ENCODE measurements around the gene DNAH2.

Gene DNAH2

GRCh38 chr17:7755095-7755890, 37.7 kb downstream of the DNAH2 start:
- CTCF ChIA-PET: interaction anchor here (2.4 to 2.7 kb wide), 2 partner anchors 12 to 27 kb away, joined by 12 to 14 read pairs; no protein-coding TSS in a partner anchor
- TF ChIP-seq CTCF (IDR thresholded peaks at IDR 0.05; ENCODE audit: insufficient read depth, low read length, missing control alignments): no peak
- no peak for DNase-seq (ENCODE audit: low read depth, low spot score)
- POLR2A ChIA-PET: no interaction called here
- H3K4me3 ChIP-seq (ENCODE audit: low read depth, low read length): no peak overlapping the region

GRCh38 chr17:7756968-7757367, 39.4 kb downstream of the DNAH2 start:
- no peak for TF ChIP-seq CTCF (IDR thresholded peaks at IDR 0.05; ENCODE audit: insufficient read depth, low read length, missing control alignments)
- no peak overlapping the region for H3K4me3 ChIP-seq (ENCODE audit: low read depth, low read length)
- CTCF ChIA-PET: interaction anchor here (1.5 to 2.7 kb wide), 3 partner anchors 10 to 25 kb away, joined by 4 to 14 read pairs (median 12); no protein-coding TSS in a partner anchor
- DNase-seq (ENCODE audit: low read depth, low spot score): no peak
- POLR2A ChIA-PET: no interaction called here

- ChIA-PET POLR2A (no interaction called here), CTCF (interaction anchor here (1.2 to 1.6 kb wide), 4 partner anchors 18 to 21 kb away, joined by 3 to 5 read pairs (median 4); no protein-coding TSS in a partner anchor)
- TF ChIP-seq CTCF (IDR thresholded peaks at IDR 0.05; ENCODE audit: insufficient read depth, low read length, missing control alignments): no peak
- no peak overlapping the region for H3K4me3 ChIP-seq (ENCODE audit: low read depth, low read length)
- no peak for DNase-seq (ENCODE audit: low read depth, low spot score)
Observed at GRCh38 chr17:7763919-7764318, 46.4 kb downstream of the DNAH2 start.

GRCh38 chr17:7767004-7767403, 49.5 kb downstream of the DNAH2 start:
- TF ChIP-seq CTCF (IDR thresholded peaks at IDR 0.05; ENCODE audit: insufficient read depth, low read length, missing control alignments): no peak
- ChIA-PET CTCF (interaction anchor here (0.8 to 2.2 kb wide), 4 partner anchors 9 to 24 kb away, joined by 3 to 8 read pairs (median 5); no protein-coding TSS in a partner anchor), POLR2A (no interaction called here)
- DNase-seq (ENCODE audit: low read depth, low spot score): no peak
- H3K4me3 ChIP-seq (ENCODE audit: low read depth, low read length): no peak overlapping the region

GRCh38 chr17:7767405-7768021, 50.0 kb downstream of the DNAH2 start:
- H3K4me3 ChIP-seq (ENCODE audit: low read depth, low read length): no peak overlapping the region
- ChIA-PET POLR2A (interaction anchor here (0.7 kb wide), 1 partner anchor 19 kb away, joined by 7 read pairs; no protein-coding TSS in a partner anchor), CTCF (interaction anchor here (0.8 to 2.2 kb wide), 4 partner anchors 9 to 24 kb away, joined by 3 to 8 read pairs (median 5); no protein-coding TSS in a partner anchor)
- TF ChIP-seq CTCF (IDR thresholded peaks at IDR 0.05; ENCODE audit: insufficient read depth, low read length, missing control alignments): no peak
- DNase-seq (ENCODE audit: low read depth, low spot score): no peak

DNA sequence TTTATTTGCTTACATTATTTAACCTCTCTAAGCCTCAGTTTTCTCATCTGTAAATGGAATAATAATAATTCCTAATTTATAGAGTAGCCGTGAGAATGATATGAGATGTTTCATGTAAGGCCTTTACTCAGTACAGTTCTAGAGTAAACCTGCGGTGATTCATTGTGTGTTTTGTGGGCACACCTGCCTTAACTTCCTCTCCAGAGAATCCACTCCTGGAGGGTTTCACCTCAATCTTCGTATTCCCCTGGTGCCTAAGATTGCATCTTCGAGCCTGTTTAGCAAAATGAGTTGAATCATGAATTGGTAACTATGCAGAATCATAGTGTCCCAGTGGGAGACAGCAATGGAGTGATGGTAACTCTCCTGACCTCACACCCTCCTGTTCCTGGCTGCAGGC, 52.3 kb downstream of the DNAH2 start:
- ChIA-PET POLR2A (no interaction called here), CTCF (interaction anchor here (1.8 to 19.9 kb wide), 2 partner anchors 11 to 25 kb away, joined by 13 to 384 read pairs; no protein-coding TSS in a partner anchor)
- no peak overlapping the region for H3K4me3 ChIP-seq (ENCODE audit: low read depth, low read length)
- no peak for DNase-seq (ENCODE audit: low read depth, low spot score)
- no peak for TF ChIP-seq CTCF (IDR thresholded peaks at IDR 0.05; ENCODE audit: insufficient read depth, low read length, missing control alignments)
